ENCODE measurements around the gene GP1BA. TPM values are rescaled to one million over a fixed set of nuclear protein-coding genes. Genes with fewer than 3 reads are reported as not detected.

GP1BA gene
- total and polyA plus RNA-seq, 2 of the 8 experiments (the other 6 are each of a cell fraction or from before 2014, with no cell fraction given), result not detected

GRCh38 chr17:4958102-4958501 lies 26.0 kb downstream of the GP1BA start:
- CTCF ChIA-PET (ENCODE audit: partially characterized antibody), result interaction anchor here (1.3 to 4.3 kb wide), 4 partner anchors 9 to 22 kb away, joined by 4 to 32 read pairs (median 12); partner anchors contain the start of genes RNF167, SLC25A11 and SPAG7
- Histone ChIP-seq H3K23ac (ENCODE audit: insufficient read length) (no peak overlapping the region), H3K4ac (replicated peaks; ENCODE audit: insufficient read length, low read depth, low read length) (no peak overlapping the region), H3K23me2 (ENCODE audit: low read depth, low read length) (no peaks in the 10 kb centered on the region), H4K91ac (replicated peaks; ENCODE audit: insufficient read length, low read length) (no peak overlapping the region), H2BK5ac (ENCODE audit: low read depth, low read length) (no peak overlapping the region), H4K5ac (ENCODE audit: insufficient read length, low read depth, low read length) (no peak overlapping the region), H3K27me3 (replicated peaks in 1 of 4; ENCODE audit: control insufficient read depth in 3 of 4, extremely low read depth in 1 of 4, insufficient read depth in 3 of 4, low read length in 3 of 4) (no peaks in the 10 kb centered on the region), H4K8ac (ENCODE audit: extremely low read depth, insufficient read depth, low read length) (no peak overlapping the region), H3K9me3 (ENCODE audit: insufficient read depth in 2 of 2, low read depth in 1 of 2, low read length in 1 of 2) (no peaks in the 10 kb centered on the region), H3K36me3 (ENCODE audit: control insufficient read depth in 2 of 4, insufficient read depth in 4 of 4, low read length in 3 of 4) (peaks cover 0 to 2% (median 0%) of the 10 kb centered on the region in 4 experiments; a peak in 2 of 8 replicates), H3K9ac (replicated peaks in 1 of 4; ENCODE audit: extremely low read depth in 1 of 4, low read depth in 3 of 4, low read length in 3 of 4) (no peak overlapping the region), H3K27ac (ENCODE audit: low read depth, low read length) (no peak overlapping the region), H2BK15ac (ENCODE audit: low read length) (no peak overlapping the region), H2AFZ (ENCODE audit: low read length) (no peak overlapping the region), H3K4me2 (ENCODE audit: insufficient read depth in 1 of 2, low read depth in 2 of 2, low read length in 2 of 2) (no peak overlapping the region), H2AK5ac (ENCODE audit: low read depth, low read length) (no peak overlapping the region), H2BK120ac (replicated peaks; ENCODE audit: low read depth, low read length) (no peak overlapping the region), H3K18ac (ENCODE audit: extremely low read depth, low read length) (no peak overlapping the region), H3K14ac (ENCODE audit: insufficient read length) (no peak overlapping the region), H2BK12ac (ENCODE audit: low read depth, low read length) (no peak overlapping the region), H3K4me3 (ENCODE audit: extremely low read depth in 1 of 4, insufficient read depth in 2 of 4, low read depth in 3 of 4, low read length in 4 of 4) (no peak overlapping the region), H3K4me1 (replicated peaks in 1 of 4; ENCODE audit: control insufficient read depth in 3 of 4, insufficient read depth in 4 of 4, low read length in 3 of 4) (peaks cover 0 to 10% (median 6%) of the 10 kb centered on the region in 4 experiments; a peak in 5 of 7 replicates), H3K56ac (replicated peaks; ENCODE audit: insufficient read length, low read depth, low read length) (no peak overlapping the region), H2BK20ac (ENCODE audit: low read length) (no peak overlapping the region), H4K20me1 (replicated peaks in 1 of 2; ENCODE audit: control insufficient read depth in 1 of 2, insufficient read depth in 2 of 2, low read length in 2 of 2) (peaks cover 0 to 3% of the 10 kb centered on the region in 2 experiments), H3K79me2 (ENCODE audit: control insufficient read depth in 1 of 2, insufficient read depth in 2 of 2, low read length in 2 of 2) (no peaks in the 10 kb centered on the region), H3K79me1 (ENCODE audit: low read depth, low read length) (0 out of 2 replicates have a peak, but pooled peaks cover 2% of the 10 kb centered on the region)
- FAIRE-seq, result no peak
- POLR2A ChIA-PET (ENCODE audit: partially characterized antibody), result interaction anchor here (27.4 to 32.4 kb wide), 2 partner anchors 2 to 11 kb away, joined by 987 read pairs; partner anchors contain the start of genes ENO3, PFN1, RNF167 and SLC25A11
- WGBS, 2 experiments (ENCODE audit: extremely low coverage in 1 of 2, insufficient coverage in 1 of 2, insufficient read length in 1 of 2, insufficient replicate concordance in 2 of 2, low coverage in 1 of 2, low lambda C conversion rate in 2 of 2, missing lambda C conversion rate in 1 of 2), result 91% methylated on average over 3 of the region's 3 CpGs; no CpG with 5 or more reads in 1 of the 2 experiments
- TF ChIP-seq RFX5 (IDR thresholded peaks at IDR 0.05; ENCODE audit: borderline replicate concordance, low read depth, low read length), result no peak
- TF ChIP-seq EGR1 (IDR thresholded peaks at IDR 0.05; ENCODE audit: borderline replicate concordance, low read depth, low read length), result no peak
- no peak for TF ChIP-seq TCF12 (IDR thresholded peaks at IDR 0.05; ENCODE audit: low read depth, low read length)
- TF ChIP-seq RXRA (IDR thresholded peaks at IDR 0.05; ENCODE audit: insufficient read depth, low read depth, low read length), result no peak
- no peak for TF ChIP-seq ATF3 (IDR thresholded peaks at IDR 0.05; ENCODE audit: insufficient read depth, low read depth, low read length)
- no peak for TF ChIP-seq CREB1 (IDR thresholded peaks at IDR 0.05)
- DNase-seq (ENCODE audit: low read depth in 1 of 2, low spot score in 2 of 2), result no peak
